ENCODE data around the gene TULP4.

DNA sequence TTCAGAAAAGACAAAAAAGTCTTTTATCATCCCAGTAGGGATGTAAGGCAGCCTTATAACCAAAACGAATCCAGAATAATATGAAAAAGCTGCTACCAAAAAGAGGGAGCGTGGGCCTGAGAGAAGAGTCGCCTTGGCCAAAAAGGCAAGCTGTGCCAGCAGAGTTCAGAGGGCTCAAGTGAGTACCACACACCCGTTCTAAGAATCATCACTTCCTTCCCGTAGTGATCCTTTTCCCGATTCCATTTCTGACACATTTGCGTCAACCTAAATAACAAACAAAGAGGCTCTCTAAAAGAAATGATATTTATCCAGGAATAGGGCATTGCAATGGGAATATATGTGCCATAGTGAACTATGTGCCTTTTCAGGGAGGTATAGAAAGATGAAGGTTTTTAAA is 243.8 kb downstream of the TULP4 start:
- TF ChIP-seq, protein P1, sequence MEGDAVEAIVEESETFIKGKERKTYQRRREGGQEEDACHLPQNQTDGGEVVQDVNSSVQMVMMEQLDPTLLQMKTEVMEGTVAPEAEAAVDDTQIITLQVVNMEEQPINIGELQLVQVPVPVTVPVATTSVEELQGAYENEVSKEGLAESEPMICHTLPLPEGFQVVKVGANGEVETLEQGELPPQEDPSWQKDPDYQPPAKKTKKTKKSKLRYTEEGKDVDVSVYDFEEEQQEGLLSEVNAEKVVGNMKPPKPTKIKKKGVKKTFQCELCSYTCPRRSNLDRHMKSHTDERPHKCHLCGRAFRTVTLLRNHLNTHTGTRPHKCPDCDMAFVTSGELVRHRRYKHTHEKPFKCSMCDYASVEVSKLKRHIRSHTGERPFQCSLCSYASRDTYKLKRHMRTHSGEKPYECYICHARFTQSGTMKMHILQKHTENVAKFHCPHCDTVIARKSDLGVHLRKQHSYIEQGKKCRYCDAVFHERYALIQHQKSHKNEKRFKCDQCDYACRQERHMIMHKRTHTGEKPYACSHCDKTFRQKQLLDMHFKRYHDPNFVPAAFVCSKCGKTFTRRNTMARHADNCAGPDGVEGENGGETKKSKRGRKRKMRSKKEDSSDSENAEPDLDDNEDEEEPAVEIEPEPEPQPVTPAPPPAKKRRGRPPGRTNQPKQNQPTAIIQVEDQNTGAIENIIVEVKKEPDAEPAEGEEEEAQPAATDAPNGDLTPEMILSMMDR (IDR thresholded peaks at IDR 0.05 in 8 of 11, conservative IDR thresholded peaks at IDR 0.05 in 3 of 11) = no peak
- peak in 1 of 3 donors; percentile 51 for TF ChIP-seq POLR2AphosphoS5 (IDR thresholded peaks at IDR 0.05)
